ENCODE data around the gene CHST11. TPM values are rescaled to one million over a fixed set of nuclear protein-coding genes. Genes with fewer than 3 reads are reported as not detected.

Gene CHST11
- total and polyA plus RNA-seq, 9 of the 15 experiments (the other 6 are each of a cell fraction or from before 2014, with no cell fraction given), result 2.3 to 38.7 (median 15.0) TPM

DNA sequence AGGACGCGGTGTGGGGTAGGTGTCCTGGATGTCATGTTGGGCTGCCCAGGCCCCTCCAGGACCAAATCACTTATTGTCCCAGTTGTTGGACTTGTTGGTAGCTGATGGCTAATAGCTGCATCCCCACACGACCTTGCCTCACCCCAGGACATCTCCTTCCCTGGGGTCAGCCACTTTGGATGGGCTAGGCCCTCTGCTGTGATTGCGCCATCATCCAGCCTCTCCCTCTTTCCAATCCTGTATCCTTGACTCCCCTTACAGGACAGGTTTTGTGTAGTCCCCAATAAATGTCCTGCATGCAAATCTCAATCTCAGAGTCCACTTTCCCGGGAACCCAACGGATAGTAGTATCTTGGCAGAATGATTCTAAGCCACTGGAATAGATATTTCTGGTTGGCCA lies 43.4 kb upstream of the CHST11 start (continued):
- TF ChIP-seq GTF2F1 (IDR thresholded peaks at IDR 0.05; ENCODE audit: low read depth, low read length) (no peak), CEBPG (CRISPR knock-in tag; IDR thresholded peaks at IDR 0.05) (no peak), CEBPG (tag; conservative IDR thresholded peaks at IDR 0.05 in 1 of 2, IDR thresholded peaks at IDR 0.05 in 1 of 2) (0 out of 4 replicates have a peak, but pooled peaks of 1 of the 2 experiments have one; percentile 12)

DNA sequence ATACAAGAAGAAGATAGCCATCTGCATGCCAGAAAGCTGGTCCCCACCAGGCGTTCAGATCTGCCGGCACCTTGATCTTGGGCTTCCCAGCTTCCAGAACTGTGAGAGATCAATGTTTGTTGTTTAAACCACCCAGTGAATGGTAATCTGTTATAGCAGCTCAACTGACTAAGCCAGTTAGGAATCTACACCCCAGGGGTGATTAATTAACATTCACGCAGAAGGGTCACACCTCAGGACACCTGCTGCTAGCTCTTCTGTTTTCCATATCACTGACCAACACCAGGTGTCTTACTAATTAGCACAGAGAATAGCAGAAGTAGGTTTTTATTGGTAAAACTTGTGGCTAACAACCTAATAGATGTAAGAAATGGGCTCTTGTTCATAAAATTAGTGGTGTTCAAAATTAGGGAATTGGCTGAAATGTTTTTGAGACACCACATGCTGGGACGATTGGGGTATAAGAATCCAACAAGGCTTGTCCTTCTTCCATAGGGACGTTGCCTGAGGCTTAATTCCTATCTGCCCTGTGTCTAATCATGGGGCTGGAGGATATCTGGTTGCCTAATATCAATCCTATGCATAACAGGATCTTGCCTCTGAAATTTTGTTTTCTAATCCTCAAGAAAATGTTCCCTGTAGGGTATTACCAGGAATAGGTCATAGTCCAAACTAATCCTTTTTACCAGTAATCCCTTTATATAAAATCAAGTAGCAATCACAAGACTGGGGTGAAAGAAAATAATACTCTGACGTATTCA lies 42.0 kb upstream of the CHST11 start:
- Histone ChIP-seq H3K79me2 (ENCODE audit: control insufficient read depth, insufficient read depth, low read length) (no peaks in the 10 kb centered on the region), H3K36me3 (ENCODE audit: control insufficient read depth, insufficient read depth, low read length) (no peaks in the 10 kb centered on the region), H3K9ac (ENCODE audit: insufficient read depth in 1 of 2, low read depth in 2 of 2, low read length in 2 of 2) (no peak overlapping the region), H2AFZ (ENCODE audit: low read depth, low read length) (no peak overlapping the region), H3K27ac (ENCODE audit: extremely low read depth, low read depth, low read length) (no peak overlapping the region), H3K4me1 (replicated peaks in 1 of 2; ENCODE audit: control insufficient read depth in 2 of 2, insufficient read depth in 2 of 2, low read length in 2 of 2) (peaks cover 3 to 8% of the 10 kb centered on the region in 2 experiments; a peak in 2 of 5 replicates), H4K20me1 (replicated peaks; ENCODE audit: control insufficient read depth, insufficient read depth, low read length) (no peaks in the 10 kb centered on the region), H3K4me3 (no peak overlapping the region), H3K9me1 (ENCODE audit: control insufficient read depth, insufficient read depth, low read length) (no peaks in the 10 kb centered on the region), H3K27me3 (ENCODE audit: control insufficient read depth in 2 of 2, insufficient read depth in 2 of 2, low read length in 2 of 2) (no peaks in the 10 kb centered on the region; a peak in 1 of 5 replicates), H3K4me2 (ENCODE audit: insufficient read depth, low read length) (no peak overlapping the region), H3K9me3 (replicated peaks; ENCODE audit: control insufficient read depth, insufficient read depth, low read depth, low read length) (no peaks in the 10 kb centered on the region)
- ATAC-seq, result no peak; the same call in 2 of the 3 replicates
- POLR2A ChIA-PET, result interaction anchor here (0.7 kb wide), 1 partner anchor 259 kb away, joined by 3 read pairs; no protein-coding TSS in a partner anchor
- TF ChIP-seq HMBOX1 (IDR thresholded peaks at IDR 0.05), result peak; percentile 64
- 0 out of 2 replicates have a peak, but pooled peaks have one; percentile 14 for TF ChIP-seq TCF3 (CRISPR knock-in tag; IDR thresholded peaks at IDR 0.05)
- peak; percentile 54; the same call in 1 of the 2 replicates for TF ChIP-seq CBFA2T3 (IDR thresholded peaks at IDR 0.05)
- 0 out of 2 replicates have a peak, but pooled peaks have one; percentile 37 for TF ChIP-seq TEAD4 (IDR thresholded peaks at IDR 0.05; ENCODE audit: low read length)
- no peak for TF ChIP-seq TEAD4 (CRISPR knock-in tag; IDR thresholded peaks at IDR 0.05; ENCODE audit: borderline replicate concordance)
- TF ChIP-seq, protein P1, sequence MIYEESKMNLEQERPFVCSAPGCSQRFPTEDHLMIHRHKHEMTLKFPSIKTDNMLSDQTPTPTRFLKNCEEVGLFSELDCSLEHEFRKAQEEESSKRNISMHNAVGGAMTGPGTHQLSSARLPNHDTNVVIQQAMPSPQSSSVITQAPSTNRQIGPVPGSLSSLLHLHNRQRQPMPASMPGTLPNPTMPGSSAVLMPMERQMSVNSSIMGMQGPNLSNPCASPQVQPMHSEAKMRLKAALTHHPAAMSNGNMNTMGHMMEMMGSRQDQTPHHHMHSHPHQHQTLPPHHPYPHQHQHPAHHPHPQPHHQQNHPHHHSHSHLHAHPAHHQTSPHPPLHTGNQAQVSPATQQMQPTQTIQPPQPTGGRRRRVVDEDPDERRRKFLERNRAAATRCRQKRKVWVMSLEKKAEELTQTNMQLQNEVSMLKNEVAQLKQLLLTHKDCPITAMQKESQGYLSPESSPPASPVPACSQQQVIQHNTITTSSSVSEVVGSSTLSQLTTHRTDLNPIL (CRISPR knock-in tag; IDR thresholded peaks at IDR 0.05), result no peak
- no peak for TF ChIP-seq ZBTB8A (IDR thresholded peaks at IDR 0.05; ENCODE audit: partially characterized antibody)
- DNase-seq (ENCODE audit: extremely low read depth in 1 of 4, low spot score in 3 of 4), result peak in 2 of 4 experiments; percentile 17 to 23
- CTCF ChIA-PET (ENCODE audit: low intra/inter-chr PET ratio), result no interaction called here
- no peak for FAIRE-seq
- WGBS (ENCODE audit: insufficient coverage, low coverage, missing lambda C conversion rate), result 15% methylated on average over 6 of the region's 6 CpGs
- no TSS peak for BruUV-seq (replicated peaks)
- intact Hi-C loops (cut with micrococcal nuclease), result no loop called here
- in situ Hi-C loops (cut with MboI), result no loop called here
